ENCODE measurements around the gene GPX2. TPM values are rescaled to one million over a fixed set of nuclear protein-coding genes. Genes with fewer than 3 reads are reported as not detected.
A peak's percentile ranks its signal among the peaks of the same experiment; 100 is the strongest.

Gene GPX2
- total RNA-seq, 1 experiment from 2014 or later: 188 TPM

- Mint-ChIP-seq H3K4me3 (ENCODE audit: low read depth, unreplicated experiment) (no peak overlapping the region), H3K27ac (ENCODE audit: unreplicated experiment) (no peak overlapping the region), H3K36me3 (ENCODE audit: insufficient read depth, unreplicated experiment) (peaks cover 14% of the 10 kb centered on the region), H3K4me1 (ENCODE audit: low read depth, unreplicated experiment) (peaks cover 13% of the 10 kb centered on the region), H3K27me3 (ENCODE audit: unreplicated experiment) (peaks cover 6% of the 10 kb centered on the region), H3K9me3 (ENCODE audit: low read depth, unreplicated experiment) (no peaks in the 10 kb centered on the region)
- TF ChIP-seq CTCF (IDR thresholded peaks at IDR 0.05; ENCODE audit: unreplicated experiment): no peak
- CTCF ChIA-PET: no interaction called here
- intact Hi-C loops (cut with micrococcal nuclease; ENCODE audit: unreplicated experiment): no loop called here
- BruUV-seq (replicated peaks): no TSS peak
- DNase-seq: no peak
Measured at GRCh38 chr14:64912261-64912660, 30.3 kb downstream of the GPX2 start.

- H3K27ac Mint-ChIP-seq (ENCODE audit: unreplicated experiment): no peak overlapping the region
- H3K4me3 Mint-ChIP-seq (ENCODE audit: low read depth, unreplicated experiment): no peak overlapping the region
- intact Hi-C loops (cut with micrococcal nuclease; ENCODE audit: unreplicated experiment): no loop called here
- peaks cover 14% of the 10 kb centered on the region for H3K36me3 Mint-ChIP-seq (ENCODE audit: insufficient read depth, unreplicated experiment)
- H3K4me1 Mint-ChIP-seq (ENCODE audit: low read depth, unreplicated experiment): peaks cover 11% of the 10 kb centered on the region
- no peaks in the 10 kb centered on the region for H3K9me3 Mint-ChIP-seq (ENCODE audit: low read depth, unreplicated experiment)
- no TSS peak for BruUV-seq (replicated peaks)
- CTCF ChIA-PET: interaction anchor here (0.6 to 1.6 kb wide), 13 partner anchors 9 to 161 kb away, joined by 3 to 12 read pairs (median 3); partner anchors contain the start of gene FNTB
- peak; percentile 28 for TF ChIP-seq CTCF (IDR thresholded peaks at IDR 0.05; ENCODE audit: unreplicated experiment)
- H3K27me3 Mint-ChIP-seq (ENCODE audit: unreplicated experiment): peaks cover 19% of the 10 kb centered on the region
- DNase-seq: peak; percentile 25
Measured at GRCh38 chr14:64910847-64911495, 31.6 kb downstream of the GPX2 start.

- H3K4me1 Mint-ChIP-seq (ENCODE audit: low read depth, unreplicated experiment): no peaks in the 10 kb centered on the region
- DNase-seq: no peak
- no peak overlapping the region for H3K4me3 Mint-ChIP-seq (ENCODE audit: low read depth, unreplicated experiment)
- no TSS peak for BruUV-seq (replicated peaks)
- no peaks in the 10 kb centered on the region for H3K9me3 Mint-ChIP-seq (ENCODE audit: low read depth, unreplicated experiment)
- intact Hi-C loops (cut with micrococcal nuclease; ENCODE audit: unreplicated experiment): no loop called here
- CTCF ChIA-PET: no interaction called here
- peaks cover 56% of the 10 kb centered on the region for H3K27me3 Mint-ChIP-seq (ENCODE audit: unreplicated experiment)
- no peak for TF ChIP-seq CTCF (IDR thresholded peaks at IDR 0.05; ENCODE audit: unreplicated experiment)
- H3K36me3 Mint-ChIP-seq (ENCODE audit: insufficient read depth, unreplicated experiment): no peaks in the 10 kb centered on the region
- no peak overlapping the region for H3K27ac Mint-ChIP-seq (ENCODE audit: unreplicated experiment)
Measured at GRCh38 chr14:64906022-64906421, 36.5 kb downstream of the GPX2 start.

- no peaks in the 10 kb centered on the region for H3K36me3 Mint-ChIP-seq (ENCODE audit: insufficient read depth, unreplicated experiment)
- no peak overlapping the region for H3K27ac Mint-ChIP-seq (ENCODE audit: unreplicated experiment)
- no TSS peak for BruUV-seq (replicated peaks)
- no peaks in the 10 kb centered on the region for H3K4me1 Mint-ChIP-seq (ENCODE audit: low read depth, unreplicated experiment)
- no peak overlapping the region for H3K4me3 Mint-ChIP-seq (ENCODE audit: low read depth, unreplicated experiment)
- peaks cover 79% of the 10 kb centered on the region for H3K27me3 Mint-ChIP-seq (ENCODE audit: unreplicated experiment)
- no peak for TF ChIP-seq CTCF (IDR thresholded peaks at IDR 0.05; ENCODE audit: unreplicated experiment)
- no peaks in the 10 kb centered on the region for H3K9me3 Mint-ChIP-seq (ENCODE audit: low read depth, unreplicated experiment)
- DNase-seq: no peak
- intact Hi-C loops (cut with micrococcal nuclease; ENCODE audit: unreplicated experiment): no loop called here
- CTCF ChIA-PET: interaction anchor here (0.7 to 1.0 kb wide), 2 partner anchors 8 to 104 kb away, joined by 3 to 6 read pairs; no protein-coding TSS in a partner anchor
Measured at GRCh38 chr14:64899958-64900357, 42.6 kb downstream of the GPX2 start.
